Loucy (cell line): ENCODE data around the gene LARP4B.

ENCODE experiments used
- H2AFZ ChIP-seq: fragments of 200-600 bp; sonication (generic); 2 replicates; pipeline ENCODE4 v1.6.0; 2016; ENCODE audit warnings: antibody characterized with exemption, mild to moderate bottlenecking, low read length, moderate library complexity
- H3F3A ChIP-seq: fragments of 200-600 bp; 2 replicates; pipeline ENCODE4 v1.6.0; 2016; ENCODE audit warnings: antibody characterized with exemption, low read depth, mild to moderate bottlenecking
- H3K27me3 ChIP-seq: fragments of 200-600 bp; sonication (generic); 2 replicates; pipeline ENCODE4 v1.6.1; 2014; ENCODE audit warnings: low read length, mild to moderate bottlenecking; ENCODE audit not compliant: insufficient read depth, poor library complexity, severe bottlenecking
- H3K36me3 ChIP-seq: fragments of 200-600 bp; sonication (generic); 2 replicates; pipeline ENCODE4 v1.6.1; 2016; ENCODE audit warnings: low read length; ENCODE audit not compliant: insufficient read depth
- H3K4me1 ChIP-seq: fragments of 200-600 bp; sonication (generic); 2 replicates; pipeline ENCODE4 v1.5.1; 2014; ENCODE audit warnings: low read length, mild to moderate bottlenecking; ENCODE audit not compliant: insufficient read depth, poor library complexity, severe bottlenecking
- H3K4me2 ChIP-seq: fragments of 200-600 bp; sonication (generic); 2 replicates; pipeline ENCODE4 v1.6.0; 2014; ENCODE audit warnings: antibody characterized with exemption, low read length, low read depth, mild to moderate bottlenecking; ENCODE audit not compliant: poor library complexity, severe bottlenecking
- H3K4me3 ChIP-seq: fragments of 200-600 bp; sonication (generic); 2 replicates; pipeline ENCODE4 v1.5.1; 2014; ENCODE audit warnings: low read length, mild to moderate bottlenecking, mixed read lengths; ENCODE audit not compliant: poor library complexity, severe bottlenecking
- H3K79me2 ChIP-seq: fragments of 200-600 bp; sonication (generic); 2 replicates; pipeline ENCODE4 v1.6.1; 2014; ENCODE audit warnings: low read length; ENCODE audit not compliant: insufficient read depth
- H3K9ac ChIP-seq: fragments of 200-600 bp; sonication (generic); 2 replicates; pipeline ENCODE4 v1.6.0; 2014; ENCODE audit warnings: mild to moderate bottlenecking, low read depth, low read length, moderate library complexity; ENCODE audit not compliant: poor library complexity, severe bottlenecking
- H3K9me2 ChIP-seq: fragments of 200-600 bp; sonication (generic); replicated peaks from 2 replicates; pipeline ENCODE4 v1.6.1; 2016; ENCODE audit warnings: low read depth, low read length, mixed read lengths
- H3K9me3 ChIP-seq: fragments of 200-600 bp; sonication (generic); 2 replicates; pipeline ENCODE4 v1.6.1; 2014; ENCODE audit warnings: mild to moderate bottlenecking, antibody characterized with exemption, low read length, low read depth; ENCODE audit not compliant: insufficient read depth
- H4K20me1 ChIP-seq: fragments of 200-600 bp; sonication (generic); 2 replicates; pipeline ENCODE4 v1.6.0; 2014; ENCODE audit warnings: antibody characterized with exemption, low read length, mild to moderate bottlenecking; ENCODE audit not compliant: insufficient read depth, poor library complexity, severe bottlenecking
- EZH2phosphoT487 ChIP-seq: fragments of 200-600 bp; IDR thresholded peaks from 2 replicates; pipeline ENCODE4 v1.6.1; 2018; ENCODE audit warnings: antibody characterized with exemption, mild to moderate bottlenecking, moderate library complexity, borderline replicate concordance
- TF ChIP-seq, protein P1 (sequence below): fragments of 200-600 bp; sonication (generic); conservative IDR thresholded peaks from 2 replicates; pipeline ENCODE4 v1.5.1; 2014; ENCODE audit warnings: mild to moderate bottlenecking, antibody characterized with exemption, low read length

Gene LARP4B

DNA sequence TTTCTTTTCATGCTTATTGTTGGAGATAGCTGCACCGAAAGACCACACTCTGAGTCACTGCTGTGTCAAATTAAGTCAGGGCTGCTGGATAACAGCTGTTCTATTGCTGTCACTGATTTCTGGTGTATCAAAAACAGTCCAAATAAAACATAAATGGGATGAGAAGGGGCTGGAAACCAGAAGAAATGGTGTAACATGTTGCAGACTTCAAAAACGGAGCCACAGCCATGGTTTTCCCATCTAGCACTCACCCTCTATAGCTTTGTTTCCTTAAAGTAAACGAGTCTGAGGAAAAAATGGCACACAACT lies 138.8 kb downstream of the LARP4B start:
- no peak overlapping the region for H3K4me3 ChIP-seq
- no peak overlapping the region for H2AFZ ChIP-seq
- H3K4me2 ChIP-seq = no peak overlapping the region
- no peaks in the 10 kb centered on the region for H3K27me3 ChIP-seq
- H3K36me3 ChIP-seq = no peaks in the 10 kb centered on the region
- H3K4me1 ChIP-seq = no peaks in the 10 kb centered on the region
- H4K20me1 ChIP-seq = no peaks in the 10 kb centered on the region
- TF ChIP-seq EZH2phosphoT487 = no peak
- TF ChIP-seq, protein P1, sequence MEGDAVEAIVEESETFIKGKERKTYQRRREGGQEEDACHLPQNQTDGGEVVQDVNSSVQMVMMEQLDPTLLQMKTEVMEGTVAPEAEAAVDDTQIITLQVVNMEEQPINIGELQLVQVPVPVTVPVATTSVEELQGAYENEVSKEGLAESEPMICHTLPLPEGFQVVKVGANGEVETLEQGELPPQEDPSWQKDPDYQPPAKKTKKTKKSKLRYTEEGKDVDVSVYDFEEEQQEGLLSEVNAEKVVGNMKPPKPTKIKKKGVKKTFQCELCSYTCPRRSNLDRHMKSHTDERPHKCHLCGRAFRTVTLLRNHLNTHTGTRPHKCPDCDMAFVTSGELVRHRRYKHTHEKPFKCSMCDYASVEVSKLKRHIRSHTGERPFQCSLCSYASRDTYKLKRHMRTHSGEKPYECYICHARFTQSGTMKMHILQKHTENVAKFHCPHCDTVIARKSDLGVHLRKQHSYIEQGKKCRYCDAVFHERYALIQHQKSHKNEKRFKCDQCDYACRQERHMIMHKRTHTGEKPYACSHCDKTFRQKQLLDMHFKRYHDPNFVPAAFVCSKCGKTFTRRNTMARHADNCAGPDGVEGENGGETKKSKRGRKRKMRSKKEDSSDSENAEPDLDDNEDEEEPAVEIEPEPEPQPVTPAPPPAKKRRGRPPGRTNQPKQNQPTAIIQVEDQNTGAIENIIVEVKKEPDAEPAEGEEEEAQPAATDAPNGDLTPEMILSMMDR = no peak
- peaks cover 14% of the 10 kb centered on the region for H3K9me3 ChIP-seq
- no peak overlapping the region for H3K9ac ChIP-seq
- no peaks in the 10 kb centered on the region for H3K9me2 ChIP-seq
- H3F3A ChIP-seq = no peaks in the 10 kb centered on the region
- no peaks in the 10 kb centered on the region for H3K79me2 ChIP-seq

DNA sequence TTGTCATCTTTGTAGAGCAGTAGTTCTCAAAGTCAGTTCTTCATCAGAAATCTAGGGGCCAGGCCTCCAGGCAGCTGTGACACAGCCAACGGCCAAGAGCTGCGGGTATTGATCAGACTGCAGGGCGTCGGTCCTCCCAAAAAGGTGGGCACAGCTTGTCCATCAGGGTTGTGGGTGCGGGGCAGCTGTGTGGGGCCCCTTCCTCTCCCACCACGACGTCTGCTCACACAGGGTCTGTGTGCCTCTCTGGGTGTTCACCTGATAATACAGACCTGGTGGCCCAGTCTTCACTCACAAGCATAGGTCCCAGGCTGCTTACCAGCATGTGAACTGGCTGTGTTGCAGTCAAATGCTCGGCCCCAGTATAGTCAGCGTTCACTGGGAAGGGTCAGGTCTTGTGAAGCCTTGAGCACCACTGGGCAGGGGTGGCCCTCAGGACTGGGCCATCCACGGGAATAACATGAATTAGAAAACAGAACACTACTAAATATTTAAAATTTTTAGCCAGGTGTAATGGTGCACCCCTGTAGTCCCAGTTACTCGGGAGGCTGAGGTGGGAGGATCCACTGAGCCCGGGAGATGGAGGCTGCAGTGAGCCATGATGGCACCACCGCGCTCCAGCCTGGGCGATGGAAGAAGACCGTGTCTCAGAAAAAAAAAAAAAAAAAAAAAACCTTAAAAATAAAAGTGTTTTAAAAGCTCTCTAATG lies 139.3 kb downstream of the LARP4B start:
- Histone ChIP-seq H3K27me3 (no peaks in the 10 kb centered on the region), H3K9me2 (no peaks in the 10 kb centered on the region), H3K9ac (no peak overlapping the region), H3K4me3 (no peak overlapping the region), H3K9me3 (peaks cover 10% of the 10 kb centered on the region; the same call in 1 of the 2 replicates), H3K4me1 (no peaks in the 10 kb centered on the region), H4K20me1 (no peaks in the 10 kb centered on the region), H3F3A (no peaks in the 10 kb centered on the region), H3K4me2 (no peak overlapping the region), H2AFZ (no peak overlapping the region), H3K79me2 (no peaks in the 10 kb centered on the region), H3K36me3 (no peaks in the 10 kb centered on the region)
- TF ChIP-seq EZH2phosphoT487 = no peak
- TF ChIP-seq, protein P1 = no peak

- TF ChIP-seq, protein P1 = no peak
- Histone ChIP-seq H3F3A (no peaks in the 10 kb centered on the region), H2AFZ (no peak overlapping the region), H3K36me3 (no peaks in the 10 kb centered on the region), H3K4me2 (no peak overlapping the region), H3K9me2 (no peaks in the 10 kb centered on the region), H3K9me3 (0 out of 2 replicates have a peak, but pooled peaks cover 5% of the 10 kb centered on the region), H3K4me1 (no peaks in the 10 kb centered on the region), H4K20me1 (no peaks in the 10 kb centered on the region), H3K79me2 (no peaks in the 10 kb centered on the region), H3K27me3 (no peaks in the 10 kb centered on the region), H3K9ac (no peak overlapping the region), H3K4me3 (no peak overlapping the region)
Measured at GRCh38 chr10:791639-792038, 139.9 kb downstream of the LARP4B start.
